GM18519 (cell line): Measurements from ENCODE around the gene WDR20.
"Not testable (repeated sequence)": the region's sequence is repeated elsewhere in the genome, so short reads cannot be mapped to it uniquely, and the experiment has no call there.

Experiments used
- ATAC-seq: cut with Tn5 transposase; IDR thresholded peaks from one replicate; pipeline ENCODE4 v1.9.1; 2021; ENCODE audit warnings: mild to moderate bottlenecking, moderate library complexity; ENCODE audit not compliant: unreplicated experiment, low FRiP score

WDR20 gene, protein sequence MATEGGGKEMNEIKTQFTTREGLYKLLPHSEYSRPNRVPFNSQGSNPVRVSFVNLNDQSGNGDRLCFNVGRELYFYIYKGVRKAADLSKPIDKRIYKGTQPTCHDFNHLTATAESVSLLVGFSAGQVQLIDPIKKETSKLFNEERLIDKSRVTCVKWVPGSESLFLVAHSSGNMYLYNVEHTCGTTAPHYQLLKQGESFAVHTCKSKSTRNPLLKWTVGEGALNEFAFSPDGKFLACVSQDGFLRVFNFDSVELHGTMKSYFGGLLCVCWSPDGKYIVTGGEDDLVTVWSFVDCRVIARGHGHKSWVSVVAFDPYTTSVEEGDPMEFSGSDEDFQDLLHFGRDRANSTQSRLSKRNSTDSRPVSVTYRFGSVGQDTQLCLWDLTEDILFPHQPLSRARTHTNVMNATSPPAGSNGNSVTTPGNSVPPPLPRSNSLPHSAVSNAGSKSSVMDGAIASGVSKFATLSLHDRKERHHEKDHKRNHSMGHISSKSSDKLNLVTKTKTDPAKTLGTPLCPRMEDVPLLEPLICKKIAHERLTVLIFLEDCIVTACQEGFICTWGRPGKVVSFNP

DNA sequence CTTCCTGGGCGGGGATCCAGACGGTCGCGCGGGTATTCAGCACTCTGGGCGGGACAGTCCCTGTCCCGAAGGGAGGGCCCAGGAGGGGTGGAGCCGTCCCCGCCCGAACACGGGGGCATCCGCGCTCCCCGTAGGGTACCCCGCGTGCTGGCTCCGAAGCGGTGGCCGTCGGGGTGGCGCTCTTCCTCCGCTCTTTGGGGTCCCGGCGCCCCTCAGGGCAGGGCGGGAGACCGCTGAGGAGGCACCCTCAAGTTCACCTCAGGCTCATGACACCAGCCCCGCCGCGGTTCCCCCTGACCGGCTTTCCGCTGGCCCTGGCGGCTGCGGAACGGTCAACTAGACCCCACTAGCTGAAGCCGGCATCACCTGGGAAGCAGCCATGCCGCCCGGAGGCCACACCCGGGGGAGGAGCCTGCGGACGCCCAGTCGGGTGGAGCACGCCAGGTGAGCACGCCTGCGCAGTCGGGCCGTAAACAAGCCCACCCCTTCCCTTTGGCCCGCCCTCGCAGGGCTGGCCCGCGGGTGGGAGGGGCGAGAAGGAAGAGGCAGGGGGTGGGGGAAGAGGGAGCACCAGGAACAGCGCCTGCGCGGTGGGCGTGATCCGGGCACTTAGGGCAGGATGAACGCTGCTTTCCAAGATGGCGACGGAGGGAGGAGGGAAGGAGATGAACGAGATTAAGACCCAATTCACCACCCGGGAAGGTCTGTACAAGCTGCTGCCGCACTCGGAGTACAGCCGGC, at the start of gene WDR20:
WDR20 (plus strand) TSS at position 612 of the 741 bp plus-strand sequence; CDS start at position 639, 27 bp downstream.
- peak; percentile 83 for ATAC-seq

DNA sequence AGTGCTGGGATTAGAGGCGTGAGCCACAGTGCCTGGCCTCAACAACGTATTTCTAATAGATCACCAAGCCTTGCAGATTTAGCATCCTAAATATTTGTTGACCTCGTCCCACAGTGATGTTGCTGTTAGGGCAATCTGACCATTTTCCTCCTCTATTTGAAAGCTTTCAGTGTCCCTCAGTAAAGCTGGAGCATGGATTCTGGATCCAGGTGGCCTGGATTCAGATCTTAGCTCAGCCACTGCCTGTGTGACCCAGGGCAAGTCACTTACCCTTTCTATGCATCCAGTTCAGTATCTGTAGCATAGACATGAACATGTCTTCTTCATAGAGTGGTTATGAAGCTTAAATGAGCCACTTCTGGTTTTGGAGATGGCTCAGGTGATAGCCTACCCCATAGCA, 49.0 kb upstream of the WDR20 start:
- no peak for ATAC-seq

DNA sequence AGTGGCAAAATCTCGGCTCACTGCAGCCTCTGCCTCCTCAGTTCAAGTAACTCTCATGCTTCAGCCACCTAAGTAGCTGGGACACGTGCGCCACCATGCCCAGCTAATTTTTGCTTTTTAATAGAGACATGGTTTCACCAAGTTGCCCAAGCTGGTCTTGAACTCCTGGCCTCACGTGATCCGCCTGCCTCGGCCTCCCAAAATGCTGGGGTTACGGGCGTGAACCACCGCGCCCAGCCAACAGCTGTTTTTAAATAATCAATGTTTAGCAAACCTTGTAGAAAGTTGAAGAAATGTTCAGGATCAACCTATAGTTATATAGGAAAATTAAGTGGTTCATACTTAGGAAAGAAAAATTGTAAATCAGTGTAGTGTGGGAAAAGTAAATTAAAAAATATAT, 46.9 kb upstream of the WDR20 start:
- ATAC-seq = no peak

DNA sequence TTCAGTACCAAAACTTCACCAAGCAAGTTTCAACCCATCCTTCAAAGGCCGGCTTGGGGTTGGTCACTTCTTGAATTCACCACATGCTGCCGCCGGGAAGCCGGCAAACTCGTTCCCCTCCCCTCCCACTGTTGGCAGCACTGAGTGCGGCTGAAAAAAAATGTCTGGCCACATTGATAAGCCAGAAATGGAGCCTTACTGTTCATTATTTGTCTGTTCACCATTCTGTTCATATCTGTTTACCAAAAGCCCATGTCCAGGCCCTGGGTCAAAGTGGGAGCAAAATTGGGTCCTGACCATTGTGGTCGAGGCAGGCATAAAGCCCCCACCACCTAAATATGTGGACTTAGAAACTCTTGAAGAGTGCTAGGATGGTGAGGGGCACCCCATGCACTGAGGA, 45.6 kb upstream of the WDR20 start:
- ATAC-seq = no peak

DNA sequence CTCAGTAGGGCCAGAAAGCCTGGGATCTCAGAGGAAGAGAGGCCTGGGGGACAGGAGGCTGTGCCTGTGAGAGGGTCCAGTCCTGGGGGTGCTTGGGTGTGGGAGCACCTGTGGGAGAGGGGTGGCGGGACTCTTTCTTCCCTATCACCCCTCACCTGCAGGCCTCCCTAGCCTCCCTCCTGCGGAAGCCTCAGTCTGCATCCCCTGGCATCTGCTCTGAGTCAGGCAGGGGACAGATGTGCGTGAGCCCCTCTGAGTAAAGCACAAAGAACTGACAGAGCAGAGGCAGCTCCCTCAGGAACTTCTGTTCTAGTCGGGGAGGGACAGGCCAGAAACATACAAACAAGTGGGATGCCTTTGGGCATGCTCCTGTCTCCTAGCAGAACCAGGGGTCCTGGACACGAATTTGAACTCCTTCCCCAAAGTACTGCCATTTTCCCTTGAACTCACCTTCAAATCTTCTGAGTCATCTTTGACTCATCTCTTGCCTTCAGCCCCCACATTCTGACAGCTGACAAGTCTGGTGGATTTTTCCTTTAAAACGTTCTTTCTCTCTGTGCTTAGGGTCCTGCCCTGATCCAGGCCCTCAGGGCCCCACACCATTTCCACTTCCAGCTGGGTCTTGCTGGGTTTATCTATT, 44.3 kb upstream of the WDR20 start:
- ATAC-seq = no peak

DNA sequence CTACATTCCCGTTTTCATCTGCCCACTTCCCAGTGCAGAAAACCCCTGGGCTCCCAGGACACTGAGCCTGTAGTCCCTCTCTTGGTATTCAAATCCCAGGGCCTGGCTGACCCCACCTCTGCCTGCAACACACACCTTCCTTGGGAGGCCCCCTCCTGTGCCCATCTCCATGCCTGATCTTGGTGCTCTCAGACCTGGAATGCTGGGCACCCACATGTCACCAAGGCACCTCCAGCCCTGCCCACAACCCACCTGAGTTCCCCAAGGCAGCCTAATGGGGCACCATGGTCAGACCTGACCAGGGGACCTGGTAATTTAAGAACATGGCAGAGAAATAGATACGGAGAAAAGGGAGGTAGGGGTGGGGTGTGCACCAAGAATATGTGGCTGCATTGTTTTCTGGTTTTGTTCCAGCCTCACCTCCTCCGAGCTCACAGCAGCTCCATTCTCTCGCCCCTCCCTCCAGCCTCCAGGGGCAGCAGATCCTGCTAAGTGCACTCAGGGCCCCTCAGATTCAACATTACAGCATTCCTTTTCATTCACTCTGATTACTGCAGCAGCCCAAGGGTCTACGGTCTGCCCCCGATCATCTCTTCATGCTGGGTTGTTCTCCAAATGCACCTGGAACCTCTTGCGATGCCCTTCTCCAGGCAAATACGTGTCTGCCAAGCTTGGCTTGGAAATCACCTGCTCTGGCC, 43.7 kb upstream of the WDR20 start:
- ATAC-seq = no peak

DNA sequence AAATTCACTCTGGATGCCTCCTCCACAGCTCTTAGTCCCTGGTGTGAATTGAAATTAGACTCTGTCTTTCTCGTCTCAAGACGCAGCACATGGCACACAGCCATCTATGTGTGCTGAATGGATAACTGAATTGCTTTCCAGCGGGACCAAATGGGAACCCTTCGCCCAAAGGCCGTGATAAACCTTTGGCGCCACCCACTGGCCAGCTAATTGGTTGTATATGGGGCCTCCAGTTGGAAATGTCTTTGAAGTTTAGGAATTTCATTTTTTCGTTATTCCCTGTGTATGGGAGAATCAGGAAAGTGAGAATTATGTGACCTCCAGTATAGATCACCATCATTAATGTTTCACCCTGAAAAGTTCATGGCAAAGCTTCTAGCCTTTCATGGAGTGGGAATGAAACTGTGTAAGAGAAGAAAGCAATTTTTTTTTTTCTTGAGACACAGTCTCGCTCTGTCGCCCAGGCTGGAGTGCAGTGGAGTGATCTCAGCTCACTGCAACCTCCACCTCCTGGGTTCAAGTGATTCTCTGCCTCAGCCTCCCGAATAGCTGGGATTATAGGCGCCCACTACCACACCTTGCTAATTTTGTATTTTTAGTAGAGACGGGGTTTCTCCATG, 43.0 kb upstream of the WDR20 start:
- ATAC-seq = no peak

DNA sequence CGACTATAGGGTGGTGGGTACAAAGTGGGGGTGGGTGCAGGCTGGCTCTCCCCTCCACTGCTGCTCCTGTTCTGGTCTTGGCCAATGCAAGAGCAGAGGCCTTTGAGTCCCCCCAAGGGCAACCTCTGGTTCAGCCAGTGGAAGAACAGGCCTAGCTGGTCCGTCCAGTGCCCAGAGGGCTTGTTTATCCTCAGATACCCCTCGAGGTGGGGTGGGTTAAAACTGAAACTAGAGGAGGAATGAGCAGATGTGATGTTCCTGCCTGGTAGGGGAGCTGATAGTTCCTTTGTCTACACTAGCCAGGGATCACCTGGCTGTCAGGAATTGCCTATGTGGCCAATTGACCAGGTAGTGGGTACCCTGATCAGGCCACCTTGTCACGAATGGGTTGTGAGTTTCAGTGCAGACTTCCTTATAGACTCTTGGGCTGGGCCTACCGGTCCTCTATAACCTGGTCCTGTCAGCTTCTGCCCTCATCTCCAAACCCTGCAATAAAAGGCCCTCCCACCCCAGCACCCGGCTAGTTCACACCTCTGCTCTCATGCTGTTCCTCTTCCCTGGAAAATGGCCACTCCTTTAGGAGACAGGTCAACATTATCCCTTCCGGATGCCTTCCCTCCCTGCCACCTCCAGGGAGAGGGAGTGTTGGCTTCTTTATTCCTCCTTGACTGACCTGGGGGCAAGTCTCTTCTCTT, 42.1 kb upstream of the WDR20 start:
- ATAC-seq = no peak

DNA sequence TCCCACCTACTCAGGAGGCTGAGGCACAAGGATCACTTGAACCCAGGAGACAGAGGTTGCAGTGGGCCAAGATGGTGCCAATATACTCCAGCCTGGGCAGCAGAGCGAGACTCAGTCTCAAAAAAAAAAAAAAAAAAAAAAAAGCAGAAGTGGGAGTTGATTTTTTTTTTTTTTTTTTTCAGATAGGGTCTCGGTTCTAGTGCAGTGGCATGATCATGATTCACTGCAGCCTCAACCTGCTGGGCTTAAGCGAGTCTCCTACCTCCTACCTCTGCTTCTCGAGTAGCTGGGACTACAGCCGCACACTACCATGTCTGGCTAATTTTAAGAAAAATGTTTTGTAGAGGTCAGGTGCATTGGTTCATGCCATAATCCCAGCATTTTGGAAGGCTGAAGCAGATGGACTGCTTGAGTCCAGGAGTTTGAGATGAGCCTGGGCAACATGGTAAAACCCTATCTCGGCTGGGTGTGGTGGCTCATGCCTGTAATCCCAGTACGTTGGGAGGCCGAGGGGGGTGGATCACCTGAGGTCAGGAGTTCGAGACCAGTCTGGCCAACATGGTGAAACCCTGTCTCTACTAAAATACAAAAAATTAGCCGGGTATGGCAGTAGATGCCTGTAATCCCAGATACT, 36.5 kb upstream of the WDR20 start:
- no peak for ATAC-seq

DNA sequence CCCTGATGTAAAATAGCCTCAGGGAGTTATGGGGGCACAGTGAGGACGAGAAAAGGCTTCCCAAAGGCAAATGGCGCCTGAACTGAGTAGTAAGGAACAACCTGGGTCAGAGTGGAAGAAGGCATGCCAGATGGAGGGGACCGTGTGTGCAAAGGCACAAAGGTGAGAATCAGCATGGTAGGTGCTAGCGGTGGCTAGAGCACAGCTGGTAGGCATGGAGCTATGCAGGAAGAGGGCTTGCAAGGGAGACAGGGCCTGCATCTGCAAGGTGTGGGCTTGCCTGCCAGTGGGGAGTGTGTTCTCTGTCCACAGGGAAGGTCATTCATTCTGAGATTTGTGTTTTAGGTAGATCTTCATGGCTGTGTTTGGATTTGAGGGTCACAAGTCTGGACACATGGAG, 34.3 kb upstream of the WDR20 start:
- no peak for ATAC-seq

DNA sequence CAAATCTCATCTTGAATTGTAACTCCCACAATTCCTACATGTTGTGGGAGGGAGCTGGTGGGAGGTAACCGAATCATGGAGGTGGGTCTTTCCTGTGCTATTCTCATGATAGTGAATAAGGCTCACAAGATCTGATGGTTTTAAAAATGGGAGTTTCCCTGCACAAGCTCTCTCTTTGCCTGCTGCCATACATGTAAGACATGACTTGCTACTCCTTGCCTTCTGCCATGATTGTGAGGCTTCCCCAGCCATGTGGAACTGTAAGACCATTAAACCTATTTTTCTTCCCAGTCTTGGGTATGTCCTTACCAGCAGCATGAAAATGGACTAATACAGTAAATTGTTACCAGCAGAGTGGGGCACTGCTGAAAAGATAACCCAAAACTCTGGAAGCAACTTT, 30.4 kb upstream of the WDR20 start:
- ATAC-seq = not testable (repeated sequence)

DNA sequence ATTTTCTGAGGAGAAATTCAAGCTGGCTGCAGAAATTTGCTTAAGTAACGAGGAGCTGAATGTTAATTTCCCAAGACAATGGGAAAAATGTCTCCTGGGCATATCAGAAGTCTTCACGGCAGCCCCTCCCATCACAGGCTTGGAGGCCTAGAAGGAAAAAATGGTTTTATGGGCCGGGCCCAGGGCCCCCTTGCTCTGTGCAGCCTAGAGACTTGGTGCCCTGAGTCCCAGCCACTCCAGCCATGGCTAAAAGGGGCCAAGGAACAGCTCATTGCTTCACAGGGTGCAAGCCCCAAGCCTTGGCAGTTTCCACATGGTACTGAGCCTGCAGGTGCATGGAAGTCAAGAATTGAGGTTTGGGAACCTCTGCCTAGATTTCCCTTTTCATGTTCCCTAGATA, 28.6 kb upstream of the WDR20 start:
- ATAC-seq = no peak

DNA sequence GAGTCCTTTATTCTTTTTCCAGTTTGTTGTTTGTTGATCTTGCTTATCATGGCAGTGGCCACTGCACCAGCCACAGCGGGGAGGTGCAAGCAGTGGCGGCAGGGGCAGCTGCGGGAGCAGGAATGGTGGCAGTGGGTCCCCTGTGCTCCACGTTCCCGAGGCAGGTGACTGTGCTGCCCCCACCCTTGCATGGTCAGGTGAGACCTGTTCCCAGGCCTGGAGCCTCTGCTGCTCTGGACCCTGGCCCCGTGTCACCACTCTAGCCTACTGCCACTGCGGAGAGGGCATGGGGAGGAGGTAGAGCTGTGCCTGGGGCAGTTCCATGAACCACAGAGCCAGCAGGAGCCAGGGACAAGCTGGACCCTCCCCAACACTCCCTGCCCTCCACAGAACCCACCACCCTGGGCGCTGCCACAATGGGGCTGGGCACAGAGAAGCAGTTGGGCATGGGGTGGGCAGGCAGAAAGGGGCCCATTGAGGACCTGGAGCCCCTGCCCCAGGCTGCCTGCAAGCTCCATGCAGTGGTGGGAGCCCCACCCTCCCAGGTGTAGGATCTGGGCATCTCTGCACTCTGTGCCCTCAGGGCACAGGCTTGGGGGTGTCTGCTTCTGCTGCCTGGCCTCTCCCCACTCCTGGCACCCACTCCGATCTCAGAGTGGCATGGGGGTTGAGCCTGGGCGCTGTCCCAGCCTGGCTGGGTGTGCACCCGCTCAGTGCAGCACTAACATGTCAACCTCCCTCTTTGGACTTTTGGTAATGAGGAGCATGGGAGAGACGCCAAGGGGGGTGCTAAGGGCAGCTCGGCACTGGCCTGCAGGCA, 23.1 kb upstream of the WDR20 start:
- no peak for ATAC-seq

DNA sequence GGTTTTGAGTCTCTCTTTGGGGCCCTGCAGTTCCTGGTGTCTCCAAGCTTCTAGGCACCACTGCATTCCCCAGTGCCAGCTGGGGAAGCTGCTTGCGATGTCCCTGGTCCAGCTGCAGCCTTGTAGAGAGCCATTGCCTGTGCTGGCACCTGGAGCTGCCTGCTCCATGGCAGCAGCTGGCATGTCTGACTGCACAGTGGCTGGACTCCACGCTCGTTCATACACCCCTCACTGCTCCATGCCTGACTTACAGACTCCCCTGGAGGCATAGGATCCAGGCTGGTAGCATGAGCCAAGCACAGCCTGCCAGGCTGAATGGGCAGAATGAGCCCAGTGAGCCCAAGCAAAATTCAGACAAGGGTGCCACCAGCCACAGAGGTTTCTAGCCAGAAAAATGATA, 21.8 kb upstream of the WDR20 start:
- ATAC-seq = no peak

DNA sequence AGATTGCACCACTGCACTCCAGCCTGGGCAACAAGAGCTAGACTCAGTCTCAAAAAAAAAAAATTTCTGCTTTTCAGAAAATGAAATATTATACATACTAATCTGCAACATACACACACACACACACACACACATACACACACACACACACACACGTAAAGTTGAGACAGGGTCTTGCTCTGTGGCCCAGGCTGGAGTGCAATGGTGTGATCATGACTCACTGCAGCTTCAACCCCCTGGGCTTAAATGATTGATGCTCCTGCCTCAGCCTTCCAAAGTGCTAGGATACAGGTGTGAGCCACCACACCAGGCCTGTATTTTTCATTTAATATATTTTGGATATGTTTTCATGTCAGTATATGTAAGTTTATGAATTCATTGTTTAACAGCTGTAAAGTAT, 18.8 kb upstream of the WDR20 start:
- ATAC-seq = no peak

DNA sequence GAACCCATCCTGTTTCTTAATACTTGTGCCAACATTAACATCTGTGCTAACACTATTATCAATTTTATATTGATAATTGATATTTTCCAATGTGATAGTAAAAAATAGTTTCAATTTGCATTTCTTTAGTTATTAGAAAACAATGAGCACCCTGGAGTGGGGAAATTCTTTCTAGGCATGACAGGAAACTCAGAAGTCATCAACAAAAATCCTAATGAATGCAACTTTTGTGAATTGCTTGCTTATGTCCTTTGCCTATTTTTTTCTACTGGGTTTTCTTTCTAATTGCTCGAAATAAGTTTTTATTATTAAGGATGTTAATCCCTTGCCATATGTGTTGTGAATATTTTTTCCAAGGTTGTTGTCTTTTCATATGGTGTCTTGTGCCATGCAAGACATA, 18.1 kb upstream of the WDR20 start:
- no peak for ATAC-seq

DNA sequence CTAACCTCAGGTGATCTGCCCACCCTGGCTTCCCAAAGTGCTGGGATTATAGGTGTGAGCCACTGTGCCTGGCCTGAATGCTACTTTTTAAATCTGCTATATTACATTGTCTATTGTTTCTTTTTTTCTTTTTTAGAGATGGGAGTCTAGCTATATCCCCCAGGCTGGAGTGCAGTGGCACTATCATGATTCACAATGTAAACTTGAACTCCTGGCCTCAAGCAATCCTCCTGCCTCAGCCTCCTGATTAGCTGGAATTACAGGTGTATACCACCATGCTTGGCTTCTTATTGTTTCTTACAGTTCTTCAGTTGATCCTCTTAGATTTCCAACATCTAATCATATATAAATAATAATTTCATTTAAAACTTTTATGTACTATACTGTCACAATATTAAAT, 15.3 kb upstream of the WDR20 start:
- ATAC-seq = no peak

DNA sequence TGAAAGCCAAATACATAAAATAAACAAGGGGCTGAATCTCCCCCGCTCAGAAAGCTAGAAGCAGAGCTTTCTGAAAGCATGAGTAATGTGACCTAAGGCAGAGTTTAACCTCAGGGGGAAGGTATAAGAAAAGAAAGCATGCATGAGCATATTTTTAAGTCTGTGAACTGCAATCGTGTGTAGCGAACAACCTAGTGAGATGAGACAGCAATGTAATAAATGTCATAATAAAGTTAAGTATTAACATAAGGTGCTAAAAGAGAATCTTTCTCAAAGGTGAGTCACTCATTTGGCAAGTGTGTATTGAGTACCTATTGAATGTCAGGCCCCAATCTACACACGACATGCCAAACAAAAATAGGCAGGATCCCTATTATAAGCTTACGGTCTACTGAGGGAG, 14.2 kb upstream of the WDR20 start:
- no peak for ATAC-seq
